ENCODE measurements around the gene TMC8.
A peak's percentile ranks its signal among the peaks of the same experiment; 100 is the strongest.

TMC8 gene

GRCh38 chr17:78124081-78124835 is 6.3 kb upstream of the TMC8 start:
- DNase-seq: peak; percentile 96 to 97

- no peak for DNase-seq
These were observed 5.8 kb upstream of the TMC8 start for GRCh38 chr17:78124836-78125137.

- DNase-seq: peak; percentile 41 to 50
These were observed 5.2 kb upstream of the TMC8 start for GRCh38 chr17:78125138-78125913.

GRCh38 chr17:78125976-78126894 is 4.3 kb upstream of the TMC8 start:
- DNase-seq: peak; percentile 38 to 45

GRCh38 chr17:78126895-78127238 is 3.7 kb upstream of the TMC8 start:
- DNase-seq: no peak

GRCh38 chr17:78127239-78127887 is 3.2 kb upstream of the TMC8 start:
- peak; percentile 99 for DNase-seq

GRCh38 chr17:78127888-78128550 is 2.6 kb upstream of the TMC8 start:
- DNase-seq: peak in 1 of 2 experiments; percentile 43

- peak; percentile 89 to 92 for DNase-seq
These were observed 1.8 kb upstream of the TMC8 start, which contains the start of gene TMC6 for GRCh38 chr17:78128551-78129350. Gene TMC6, minus strand, starts transcription at chr17:78128755. Its CDS starts 1,923 bp downstream, at chr17:78126832.

- DNase-seq: peak in 1 of 2 experiments; percentile 44
These were observed 1.1 kb upstream of the TMC8 start for GRCh38 chr17:78129351-78130089.

- peak in 1 of 2 experiments; percentile 62 for DNase-seq
These were observed 508 bp upstream of the TMC8 start for GRCh38 chr17:78130090-78130436.

- peak in 1 of 2 experiments; percentile 42 for DNase-seq
These were observed 857 bp downstream of the TMC8 start for GRCh38 chr17:78131172-78132083.

- DNase-seq: peak; percentile 67 to 68
These were observed 1.6 kb downstream of the TMC8 start for GRCh38 chr17:78132084-78132676.

- no peak for DNase-seq
These were observed 2.2 kb downstream of the TMC8 start for GRCh38 chr17:78132767-78133178.

GRCh38 chr17:78133179-78133951 is 2.8 kb downstream of the TMC8 start:
- no peak for DNase-seq

GRCh38 chr17:78133971-78134898 is 3.7 kb downstream of the TMC8 start:
- DNase-seq: peak; percentile 81 to 88

GRCh38 chr17:78134899-78135385 is 4.4 kb downstream of the TMC8 start:
- DNase-seq: no peak

All from Kasumi-1 (cell line).